GM20000 (cell line): ENCODE data around the gene TP53AIP1.

ENCODE experiments used
- DNase-seq: peaks from one replicate; pipeline ENCODE4 v3.0.0; 2012; ENCODE audit warnings: low spot score
- CTCF ChIP-seq: IDR thresholded peaks from 2 replicates; pipeline ENCODE4 v1.5.1; 2012; ENCODE audit warnings: mild to moderate bottlenecking, control low read depth; ENCODE audit errors: extremely low read depth, missing control alignments

TP53AIP1 gene

GRCh38 chr11:128931066-128931465 lies 11.6 kb downstream of the TP53AIP1 start:
- no peak for DNase-seq
- TF ChIP-seq CTCF: no peak

GRCh38 chr11:128929991-128930390 lies 12.7 kb downstream of the TP53AIP1 start:
- no peak for TF ChIP-seq CTCF

GRCh38 chr11:128929468-128929867 lies 13.2 kb downstream of the TP53AIP1 start:
- peak; percentile 46 for DNase-seq
- no peak for TF ChIP-seq CTCF

More at GRCh38 chr11:128929991-128930390, 12.7 kb downstream of the TP53AIP1 start:
- no peak for DNase-seq

- no peak for TF ChIP-seq CTCF
- peak; percentile 78 for DNase-seq
These were observed 14.3 kb downstream of the TP53AIP1 start for GRCh38 chr11:128928400-128928799.

GRCh38 chr11:128927683-128928336 lies 14.9 kb downstream of the TP53AIP1 start:
- TF ChIP-seq CTCF: no peak
- no peak for DNase-seq

GRCh38 chr11:128927108-128927461 lies 15.6 kb downstream of the TP53AIP1 start:
- TF ChIP-seq CTCF: no peak
- DNase-seq: no peak

GRCh38 chr11:128926437-128927107 lies 16.1 kb downstream of the TP53AIP1 start:
- TF ChIP-seq CTCF: no peak
- DNase-seq: no peak
